ENCODE measurements around the gene MAP2K3.

DNA sequence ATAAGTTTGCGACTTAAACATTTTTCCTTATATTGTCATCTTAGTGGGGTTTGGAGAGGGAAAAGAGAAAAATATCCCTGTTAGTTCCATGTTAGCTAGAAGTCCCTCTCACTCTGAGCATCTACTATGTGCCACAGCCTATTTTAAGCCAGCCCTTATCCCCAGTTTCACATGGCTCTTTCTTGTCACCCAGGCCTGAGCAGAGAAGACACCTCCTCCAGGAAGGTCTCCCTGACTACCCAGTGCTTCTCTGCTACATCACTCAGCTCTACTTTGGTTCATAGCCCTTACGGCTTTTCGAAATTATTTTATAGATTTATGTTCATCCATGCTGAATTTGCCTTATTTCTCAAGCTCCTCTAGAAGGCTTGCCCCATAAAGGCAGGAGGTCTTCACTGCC lies 7.2 kb upstream of the MAP2K3 start:
- TF ChIP-seq, protein P1, sequence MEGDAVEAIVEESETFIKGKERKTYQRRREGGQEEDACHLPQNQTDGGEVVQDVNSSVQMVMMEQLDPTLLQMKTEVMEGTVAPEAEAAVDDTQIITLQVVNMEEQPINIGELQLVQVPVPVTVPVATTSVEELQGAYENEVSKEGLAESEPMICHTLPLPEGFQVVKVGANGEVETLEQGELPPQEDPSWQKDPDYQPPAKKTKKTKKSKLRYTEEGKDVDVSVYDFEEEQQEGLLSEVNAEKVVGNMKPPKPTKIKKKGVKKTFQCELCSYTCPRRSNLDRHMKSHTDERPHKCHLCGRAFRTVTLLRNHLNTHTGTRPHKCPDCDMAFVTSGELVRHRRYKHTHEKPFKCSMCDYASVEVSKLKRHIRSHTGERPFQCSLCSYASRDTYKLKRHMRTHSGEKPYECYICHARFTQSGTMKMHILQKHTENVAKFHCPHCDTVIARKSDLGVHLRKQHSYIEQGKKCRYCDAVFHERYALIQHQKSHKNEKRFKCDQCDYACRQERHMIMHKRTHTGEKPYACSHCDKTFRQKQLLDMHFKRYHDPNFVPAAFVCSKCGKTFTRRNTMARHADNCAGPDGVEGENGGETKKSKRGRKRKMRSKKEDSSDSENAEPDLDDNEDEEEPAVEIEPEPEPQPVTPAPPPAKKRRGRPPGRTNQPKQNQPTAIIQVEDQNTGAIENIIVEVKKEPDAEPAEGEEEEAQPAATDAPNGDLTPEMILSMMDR (IDR thresholded peaks at IDR 0.05): no peak
- no peak for TF ChIP-seq POLR2A (IDR thresholded peaks at IDR 0.05; ENCODE audit: low read depth)
- TF ChIP-seq POLR2AphosphoS5 (IDR thresholded peaks at IDR 0.05): no peak
- TF ChIP-seq EP300 (IDR thresholded peaks at IDR 0.05): no peak

All from esophagus muscularis mucosa (tissue), 4 donors.